ENCODE results near the gene EGFLAM. TPM values are rescaled to one million over a fixed set of nuclear protein-coding genes. Genes with fewer than 3 reads are reported as not detected.
A peak's percentile ranks its signal among the peaks of the same experiment; 100 is the strongest.

The EGFLAM gene
- total and polyA plus RNA-seq, 2 experiments from 2014 or later: 0.06 to 0.27 TPM

- Histone ChIP-seq H3K9me3 (ENCODE audit: low read depth) (no peaks in the 10 kb centered on the region), H3K4me3 (no peak overlapping the region), H3K4me1 (ENCODE audit: low read depth) (no peaks in the 10 kb centered on the region), H3K27ac (no peak overlapping the region), H3K36me3 (no peaks in the 10 kb centered on the region), H3K27me3 (no peaks in the 10 kb centered on the region)
- no peak for DNase-seq (ENCODE audit: low read depth in 1 of 2, low spot score in 1 of 2)
- TF ChIP-seq CTCF (IDR thresholded peaks at IDR 0.05; ENCODE audit: low read depth, low read length): no peak
Measured at GRCh38 chr5:38442247-38442573, 183.9 kb downstream of the EGFLAM start.

GRCh38 chr5:38443390-38443789 lies 185.0 kb downstream of the EGFLAM start:
- H3K27me3 ChIP-seq: no peaks in the 10 kb centered on the region
- no peaks in the 10 kb centered on the region for H3K9me3 ChIP-seq (ENCODE audit: low read depth)
- H3K36me3 ChIP-seq: no peaks in the 10 kb centered on the region
- H3K4me1 ChIP-seq (ENCODE audit: low read depth): no peaks in the 10 kb centered on the region
- no peak for DNase-seq (ENCODE audit: low read depth in 1 of 2, low spot score in 1 of 2)
- no peak overlapping the region for H3K27ac ChIP-seq
- no peak overlapping the region for H3K4me3 ChIP-seq
- no peak for TF ChIP-seq CTCF (IDR thresholded peaks at IDR 0.05; ENCODE audit: low read depth, low read length)

GRCh38 chr5:38445374-38446028 lies 187.1 kb downstream of the EGFLAM start:
- Histone ChIP-seq H3K9me3 (ENCODE audit: low read depth) (no peaks in the 10 kb centered on the region), H3K36me3 (no peaks in the 10 kb centered on the region), H3K4me3 (no peak overlapping the region), H3K4me1 (ENCODE audit: low read depth) (no peaks in the 10 kb centered on the region), H3K27ac (no peak overlapping the region), H3K27me3 (no peaks in the 10 kb centered on the region)
- DNase-seq (ENCODE audit: low read depth in 1 of 2, low spot score in 1 of 2): peak in 1 of 2 donors; percentile 43
- no peak for TF ChIP-seq CTCF (IDR thresholded peaks at IDR 0.05; ENCODE audit: low read depth, low read length)

- Histone ChIP-seq H3K4me1 (ENCODE audit: low read depth) (no peaks in the 10 kb centered on the region), H3K27me3 (no peaks in the 10 kb centered on the region), H3K36me3 (no peaks in the 10 kb centered on the region), H3K4me3 (no peak overlapping the region), H3K27ac (no peak overlapping the region), H3K9me3 (ENCODE audit: low read depth) (no peaks in the 10 kb centered on the region)
- no peak for DNase-seq (ENCODE audit: low read depth in 1 of 2, low spot score in 1 of 2)
- TF ChIP-seq CTCF (IDR thresholded peaks at IDR 0.05; ENCODE audit: low read depth, low read length): no peak
Measured at GRCh38 chr5:38446029-38446522, 187.7 kb downstream of the EGFLAM start.

GRCh38 chr5:38447056-38447455 lies 188.7 kb downstream of the EGFLAM start:
- H3K27ac ChIP-seq: no peak overlapping the region
- no peak for TF ChIP-seq CTCF (IDR thresholded peaks at IDR 0.05; ENCODE audit: low read depth, low read length)
- H3K9me3 ChIP-seq (ENCODE audit: low read depth): no peaks in the 10 kb centered on the region
- DNase-seq (ENCODE audit: low read depth in 1 of 2, low spot score in 1 of 2): no peak
- H3K4me1 ChIP-seq (ENCODE audit: low read depth): no peaks in the 10 kb centered on the region
- no peak overlapping the region for H3K4me3 ChIP-seq
- no peaks in the 10 kb centered on the region for H3K27me3 ChIP-seq
- no peaks in the 10 kb centered on the region for H3K36me3 ChIP-seq
